Erythroblast (primary cell): ENCODE data around the gene CDKN2B-AS1.

Experiments
- GATA1 ChIP-seq: IDR thresholded peaks from 2 replicates; pipeline ENCODE4 v1.6.1; 2011; ENCODE audit warnings: low read depth, mild to moderate bottlenecking, control low read depth, low read length, moderate library complexity
- POLR2A ChIP-seq: IDR thresholded peaks from 2 replicates; pipeline ENCODE4 v1.6.1; 2011; ENCODE audit warnings: mild to moderate bottlenecking, low read length

DNA sequence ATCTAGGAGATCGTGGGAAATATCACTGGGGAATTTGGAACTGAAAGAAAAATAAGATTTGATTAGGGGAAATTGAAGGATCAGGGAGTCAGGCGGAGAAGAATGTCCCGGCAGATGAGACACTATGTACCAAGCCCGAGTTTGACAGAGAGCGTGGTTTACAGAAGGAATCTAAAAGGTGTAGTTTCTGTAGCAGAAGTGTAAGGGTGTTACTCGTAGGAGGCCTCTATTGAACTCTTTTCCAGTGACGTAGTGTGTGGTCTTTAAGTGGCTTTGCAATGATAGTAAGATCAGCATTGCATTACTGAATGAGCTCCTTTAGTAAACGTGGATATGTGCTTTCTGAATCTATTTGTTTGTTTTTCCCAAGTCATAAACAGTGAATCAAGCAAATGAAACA lies 73.8 kb downstream of the CDKN2B-AS1 start:
- TF ChIP-seq POLR2A: no peak
- TF ChIP-seq GATA1: no peak
